DND-41 (cell line): ENCODE results near the gene ANKRD39.

Source experiments
- ATAC-seq: fragments of 200-7000 bp; cut with Tn5 transposase; 3 replicates; pipeline ENCODE4 v1.9.1; 2021; ENCODE audit warnings: low read depth; ENCODE audit not compliant: insufficient read depth
- DNase-seq: peaks from one replicate; pipeline ENCODE4 v3.0.0-alpha.2; 2020
- H2AFZ ChIP-seq: 2 replicates; pipeline ENCODE4 v1.6.0; 2012; ENCODE audit warnings: low read depth, low read length
- H3K27ac ChIP-seq: 2 replicates; pipeline ENCODE4 v1.5.1; 2012; ENCODE audit warnings: low read length, inconsistent platforms
- H3K27me3 ChIP-seq: fragments of 200-600 bp; sonication (generic); 2 replicates; pipeline ENCODE4 v1.6.0; 2012; ENCODE audit warnings: low read length, mild to moderate bottlenecking, inconsistent platforms; ENCODE audit not compliant: insufficient read depth, poor library complexity
- H3K36me3 ChIP-seq: 2 replicates; pipeline ENCODE4 v1.5.1; 2012; ENCODE audit warnings: low read length, inconsistent platforms; ENCODE audit not compliant: insufficient read depth
- H3K4me1 ChIP-seq: 2 replicates; pipeline ENCODE4 v1.5.1; 2012; ENCODE audit warnings: mild to moderate bottlenecking, low read length; ENCODE audit not compliant: insufficient read depth
- H3K4me2 ChIP-seq: 2 replicates; pipeline ENCODE4 v1.6.0; 2012; ENCODE audit warnings: mild to moderate bottlenecking, moderate library complexity, low read length, inconsistent platforms; ENCODE audit not compliant: insufficient read depth
- H3K4me3 ChIP-seq, 2 experiments: fragments of 200-600 bp in 1 of 2; shearing (Covaris generic) in 1 of 2; 2 replicates each; pipeline ENCODE4 v1.5.1; 2012 to 2016; ENCODE audit warnings: inconsistent platforms in 2 of 2, low read length in 2 of 2, mild to moderate bottlenecking in 2 of 2, low read depth in 1 of 2, moderate library complexity in 1 of 2
- H3K79me2 ChIP-seq: 2 replicates; pipeline ENCODE4 v1.6.0; 2012; ENCODE audit warnings: low read length, inconsistent platforms; ENCODE audit not compliant: insufficient read depth
- H3K9ac ChIP-seq: 2 replicates; pipeline ENCODE4 v1.6.0; 2012; ENCODE audit warnings: low read depth, mild to moderate bottlenecking, inconsistent platforms, low read length, moderate library complexity
- H3K9me3 ChIP-seq: 2 replicates; pipeline ENCODE4 v1.5.1; 2012; ENCODE audit warnings: low read length, moderate library complexity, mild to moderate bottlenecking, inconsistent platforms; ENCODE audit not compliant: insufficient read depth, severe bottlenecking
- H4K20me1 ChIP-seq: 2 replicates; pipeline ENCODE4 v1.6.0; 2012; ENCODE audit warnings: low read length; ENCODE audit not compliant: insufficient read depth
- CTCF ChIP-seq: IDR thresholded peaks from 2 replicates; pipeline ENCODE4 v1.5.1; 2012; ENCODE audit warnings: borderline replicate concordance, low read length, moderate library complexity, mild to moderate bottlenecking; ENCODE audit not compliant: poor library complexity, severe bottlenecking; ENCODE audit errors: extremely low read depth
- EZH2 ChIP-seq: IDR thresholded peaks from 3 replicates; pipeline ENCODE4 v1.6.1; 2012; ENCODE audit warnings: borderline replicate concordance, low read depth, mild to moderate bottlenecking, moderate library complexity, low read length, inconsistent platforms; ENCODE audit not compliant: severe bottlenecking

ANKRD39 gene

DNA sequence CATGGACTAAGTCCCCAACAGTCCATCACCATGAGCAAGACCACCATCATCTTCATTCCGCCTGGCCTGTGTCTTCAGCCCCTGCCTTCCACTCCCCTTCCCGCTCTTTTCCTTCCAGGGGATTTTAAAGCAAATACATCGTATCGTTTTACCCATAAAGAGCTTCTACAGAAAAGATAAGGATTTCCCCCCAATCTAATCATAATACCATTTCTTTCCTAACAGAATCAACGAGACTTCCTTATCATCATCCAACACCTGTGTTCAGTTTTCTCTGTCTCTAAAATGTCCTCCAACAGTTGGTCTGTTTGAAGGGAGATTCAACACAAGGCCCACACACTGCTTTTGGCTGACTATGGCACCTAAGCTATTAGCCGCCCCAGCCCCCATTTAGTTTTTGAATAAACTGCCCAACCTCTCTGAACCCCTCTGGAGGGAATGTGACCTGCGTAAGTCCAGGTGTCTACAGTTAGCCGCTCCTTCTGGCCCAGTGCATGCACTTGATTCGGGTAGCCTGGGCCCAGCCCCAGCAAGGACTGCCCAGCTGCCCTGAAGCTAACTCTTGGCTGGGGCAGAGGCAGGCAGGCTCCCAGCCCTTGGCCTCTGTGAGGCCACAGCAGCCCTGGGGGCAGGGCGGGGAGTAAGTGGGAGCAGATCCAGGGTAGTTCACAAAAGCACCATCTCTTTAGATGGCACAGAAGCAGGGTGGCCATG, 37.4 kb upstream of the ANKRD39 start:
- H3K79me2 ChIP-seq = no peaks in the 10 kb centered on the region
- TF ChIP-seq CTCF = no peak
- no peak for TF ChIP-seq EZH2
- H3K9ac ChIP-seq = no peak overlapping the region
- no peak overlapping the region for H3K27ac ChIP-seq
- no peak overlapping the region for H3K4me2 ChIP-seq
- no peaks in the 10 kb centered on the region for H3K9me3 ChIP-seq
- H2AFZ ChIP-seq = no peak overlapping the region
- no peaks in the 10 kb centered on the region for H3K27me3 ChIP-seq
- H3K4me1 ChIP-seq = no peaks in the 10 kb centered on the region
- H4K20me1 ChIP-seq = no peaks in the 10 kb centered on the region; the same call in none of the 2 replicates
- no peaks in the 10 kb centered on the region for H3K36me3 ChIP-seq
- DNase-seq (no peak), ATAC-seq (no peak)
- no peak overlapping the region for H3K4me3 ChIP-seq

GRCh38 chr2:96894151-96894531, 36.3 kb upstream of the ANKRD39 start:
- H3K27me3 ChIP-seq = no peaks in the 10 kb centered on the region
- H3K4me1 ChIP-seq = no peaks in the 10 kb centered on the region
- H3K4me3 ChIP-seq = no peak overlapping the region
- H3K79me2 ChIP-seq = no peaks in the 10 kb centered on the region
- H4K20me1 ChIP-seq = no peaks in the 10 kb centered on the region; the same call in none of the 2 replicates
- no peak overlapping the region for H3K4me2 ChIP-seq
- no peaks in the 10 kb centered on the region for H3K36me3 ChIP-seq
- H2AFZ ChIP-seq = no peak overlapping the region
- no peaks in the 10 kb centered on the region for H3K9me3 ChIP-seq
- TF ChIP-seq EZH2 (no peak), CTCF (no peak)
- DNase-seq (no peak), ATAC-seq (no peak)
- no peak overlapping the region for H3K9ac ChIP-seq
- H3K27ac ChIP-seq = no peak overlapping the region

- no peak for DNase-seq
- no peak for ATAC-seq
These were observed 35.7 kb upstream of the ANKRD39 start for GRCh38 chr2:96893289-96894150.

More at GRCh38 chr2:96893289-96894150, 35.7 kb upstream of the ANKRD39 start:
- no peaks in the 10 kb centered on the region for H3K27me3 ChIP-seq
- no peaks in the 10 kb centered on the region for H3K9me3 ChIP-seq
- no peak overlapping the region for H3K4me2 ChIP-seq
- TF ChIP-seq EZH2 (no peak), CTCF (no peak)
- no peak overlapping the region for H3K27ac ChIP-seq
- H3K79me2 ChIP-seq = no peaks in the 10 kb centered on the region
- H2AFZ ChIP-seq = no peak overlapping the region
- H4K20me1 ChIP-seq = no peaks in the 10 kb centered on the region; the same call in none of the 2 replicates
- H3K4me3 ChIP-seq = no peak overlapping the region
- H3K36me3 ChIP-seq = no peaks in the 10 kb centered on the region
- no peak overlapping the region for H3K9ac ChIP-seq
- H3K4me1 ChIP-seq = no peaks in the 10 kb centered on the region
